ENCODE measurements around the gene TNNI3. TPM values are rescaled to one million over a fixed set of nuclear protein-coding genes. Genes with fewer than 3 reads are reported as not detected.

Gene TNNI3
- total RNA-seq, 1 donor from 2014 or later = 3.3 TPM

DNA sequence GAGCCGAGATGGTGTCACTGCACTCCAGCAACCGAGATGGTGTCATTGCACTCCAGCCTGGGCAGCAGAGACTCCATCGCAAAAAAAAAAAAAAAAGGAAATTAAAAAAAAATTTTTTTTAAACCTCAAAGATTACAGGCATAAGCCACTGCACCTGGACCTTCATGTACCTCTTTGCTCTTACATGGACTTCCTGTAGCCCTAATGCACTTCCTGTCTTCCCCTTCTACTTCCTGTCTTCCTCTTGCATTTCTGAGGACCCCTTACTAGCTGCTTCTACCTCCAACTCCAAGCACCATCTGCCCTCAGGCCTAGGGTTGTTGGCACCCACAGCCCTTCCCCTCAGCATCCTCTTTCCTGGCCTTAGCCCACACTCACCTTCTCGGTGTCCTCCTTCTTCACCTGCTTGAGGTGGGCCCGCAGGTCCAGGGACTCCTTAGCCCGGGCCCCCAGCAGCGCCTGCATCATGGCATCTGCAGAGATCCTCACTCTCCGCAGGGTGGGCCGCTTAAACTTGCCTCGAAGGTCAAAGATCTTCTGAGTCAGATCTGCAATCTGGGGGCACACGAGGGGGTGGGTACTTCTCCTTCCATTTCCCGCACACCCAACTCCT is 3.8 kb downstream of the TNNI3 start:
- no peak overlapping the region for H3K27ac Mint-ChIP-seq (ENCODE audit: unreplicated experiment)
- TF ChIP-seq, protein P1, sequence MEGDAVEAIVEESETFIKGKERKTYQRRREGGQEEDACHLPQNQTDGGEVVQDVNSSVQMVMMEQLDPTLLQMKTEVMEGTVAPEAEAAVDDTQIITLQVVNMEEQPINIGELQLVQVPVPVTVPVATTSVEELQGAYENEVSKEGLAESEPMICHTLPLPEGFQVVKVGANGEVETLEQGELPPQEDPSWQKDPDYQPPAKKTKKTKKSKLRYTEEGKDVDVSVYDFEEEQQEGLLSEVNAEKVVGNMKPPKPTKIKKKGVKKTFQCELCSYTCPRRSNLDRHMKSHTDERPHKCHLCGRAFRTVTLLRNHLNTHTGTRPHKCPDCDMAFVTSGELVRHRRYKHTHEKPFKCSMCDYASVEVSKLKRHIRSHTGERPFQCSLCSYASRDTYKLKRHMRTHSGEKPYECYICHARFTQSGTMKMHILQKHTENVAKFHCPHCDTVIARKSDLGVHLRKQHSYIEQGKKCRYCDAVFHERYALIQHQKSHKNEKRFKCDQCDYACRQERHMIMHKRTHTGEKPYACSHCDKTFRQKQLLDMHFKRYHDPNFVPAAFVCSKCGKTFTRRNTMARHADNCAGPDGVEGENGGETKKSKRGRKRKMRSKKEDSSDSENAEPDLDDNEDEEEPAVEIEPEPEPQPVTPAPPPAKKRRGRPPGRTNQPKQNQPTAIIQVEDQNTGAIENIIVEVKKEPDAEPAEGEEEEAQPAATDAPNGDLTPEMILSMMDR (IDR thresholded peaks at IDR 0.05; ENCODE audit: partially characterized antibody, unreplicated experiment) = no peak
- peaks cover 13% of the 10 kb centered on the region for H3K9me3 Mint-ChIP-seq (ENCODE audit: unreplicated experiment)
- H3K27me3 Mint-ChIP-seq (ENCODE audit: unreplicated experiment) = peaks cover 26% of the 10 kb centered on the region
- no peak for DNase-seq
- peaks cover 5% of the 10 kb centered on the region for H3K36me3 Mint-ChIP-seq (ENCODE audit: unreplicated experiment)
- H3K4me1 Mint-ChIP-seq (ENCODE audit: low read depth, unreplicated experiment) = peaks cover 7% of the 10 kb centered on the region
- no peak overlapping the region for H3K4me3 Mint-ChIP-seq (ENCODE audit: unreplicated experiment)

GRCh38 chr19:55152017-55152416 is 5.5 kb downstream of the TNNI3 start:
- DNase-seq = no peak
- peaks cover 14% of the 10 kb centered on the region for H3K9me3 Mint-ChIP-seq (ENCODE audit: unreplicated experiment)
- TF ChIP-seq, protein P1 (IDR thresholded peaks at IDR 0.05; ENCODE audit: partially characterized antibody, unreplicated experiment) = no peak
- peaks cover 7% of the 10 kb centered on the region for H3K4me1 Mint-ChIP-seq (ENCODE audit: low read depth, unreplicated experiment)
- peaks cover 5% of the 10 kb centered on the region for H3K36me3 Mint-ChIP-seq (ENCODE audit: unreplicated experiment)
- H3K4me3 Mint-ChIP-seq (ENCODE audit: unreplicated experiment) = no peak overlapping the region
- peaks cover 21% of the 10 kb centered on the region for H3K27me3 Mint-ChIP-seq (ENCODE audit: unreplicated experiment)
- H3K27ac Mint-ChIP-seq (ENCODE audit: unreplicated experiment) = no peak overlapping the region

- peaks cover 12% of the 10 kb centered on the region for H3K9me3 Mint-ChIP-seq (ENCODE audit: unreplicated experiment)
- H3K4me3 Mint-ChIP-seq (ENCODE audit: unreplicated experiment) = peak within 1 kb of the TSS; percentile 20
- H3K4me1 Mint-ChIP-seq (ENCODE audit: low read depth, unreplicated experiment) = peaks cover 7% of the 10 kb centered on the region
- H3K27ac Mint-ChIP-seq (ENCODE audit: unreplicated experiment) = peak within 1 kb of the TSS; percentile 73
- DNase-seq = no peak
- H3K27me3 Mint-ChIP-seq (ENCODE audit: unreplicated experiment) = peaks cover 22% of the 10 kb centered on the region
- peaks cover 5% of the 10 kb centered on the region for H3K36me3 Mint-ChIP-seq (ENCODE audit: unreplicated experiment)
- TF ChIP-seq, protein P1 (IDR thresholded peaks at IDR 0.05; ENCODE audit: partially characterized antibody, unreplicated experiment) = no peak
Measured at GRCh38 chr19:55149078-55150003, 8.2 kb downstream of the TNNI3 start, which contains the start of gene TNNT1. Gene TNNT1, minus strand, starts transcription at chr19:55149206. Its CDS starts 2,049 bp downstream, at chr19:55147157.

DNA sequence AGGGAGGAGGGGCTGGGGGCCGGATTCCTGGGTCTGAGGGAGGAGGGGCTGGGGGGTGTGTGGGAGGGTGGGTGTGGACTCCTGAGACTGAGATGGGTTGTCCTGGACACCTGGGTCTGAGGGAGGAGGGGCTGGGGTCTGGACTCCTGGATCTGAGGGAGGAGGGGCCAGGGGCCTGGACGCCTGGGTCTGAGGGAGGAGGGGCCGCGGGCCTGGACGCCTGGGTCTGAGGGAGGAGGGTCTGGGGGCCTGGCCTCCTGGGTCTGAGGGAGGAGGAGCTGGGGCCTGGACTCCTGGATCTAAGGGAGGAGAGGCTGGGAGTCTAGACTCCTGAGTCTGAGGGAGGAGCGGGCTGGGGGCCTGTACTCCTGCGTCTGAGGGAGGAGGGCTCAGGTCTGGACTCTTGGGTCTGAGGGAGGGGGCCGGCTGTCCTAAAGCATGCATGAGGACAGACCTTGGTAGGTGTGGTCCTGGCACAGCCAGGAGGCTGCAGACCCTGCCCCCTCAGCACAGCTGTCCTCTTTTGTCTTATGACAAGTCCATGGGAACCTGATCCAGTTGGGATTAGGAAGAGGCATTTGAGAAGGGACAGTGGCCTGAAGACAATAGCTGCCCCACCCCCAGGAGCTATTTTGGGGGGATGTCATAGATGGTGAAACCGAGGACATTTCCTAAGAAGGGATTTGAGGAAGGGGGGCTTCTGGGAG is 9.8 kb downstream of the TNNI3 start:
- H3K27me3 Mint-ChIP-seq (ENCODE audit: unreplicated experiment) = peaks cover 20% of the 10 kb centered on the region
- DNase-seq = no peak
- no peak overlapping the region for H3K4me3 Mint-ChIP-seq (ENCODE audit: unreplicated experiment)

More for the DNA sequence above, 9.8 kb downstream of the TNNI3 start:
- H3K27ac Mint-ChIP-seq (ENCODE audit: unreplicated experiment) = no peak overlapping the region
- H3K4me1 Mint-ChIP-seq (ENCODE audit: low read depth, unreplicated experiment) = peaks cover 7% of the 10 kb centered on the region
- TF ChIP-seq, protein P1 (IDR thresholded peaks at IDR 0.05; ENCODE audit: partially characterized antibody, unreplicated experiment) = no peak
- H3K9me3 Mint-ChIP-seq (ENCODE audit: unreplicated experiment) = peaks cover 9% of the 10 kb centered on the region
- peaks cover 5% of the 10 kb centered on the region for H3K36me3 Mint-ChIP-seq (ENCODE audit: unreplicated experiment)
